ENCODE data around the gene TMSB4Y. TPM values are rescaled to one million over a fixed set of nuclear protein-coding genes. Genes with fewer than 3 reads are reported as not detected.

The TMSB4Y gene
- total and polyA plus RNA-seq, 4 donors, result 9.1 to 9.3 TPM; not detected in 2

DNA sequence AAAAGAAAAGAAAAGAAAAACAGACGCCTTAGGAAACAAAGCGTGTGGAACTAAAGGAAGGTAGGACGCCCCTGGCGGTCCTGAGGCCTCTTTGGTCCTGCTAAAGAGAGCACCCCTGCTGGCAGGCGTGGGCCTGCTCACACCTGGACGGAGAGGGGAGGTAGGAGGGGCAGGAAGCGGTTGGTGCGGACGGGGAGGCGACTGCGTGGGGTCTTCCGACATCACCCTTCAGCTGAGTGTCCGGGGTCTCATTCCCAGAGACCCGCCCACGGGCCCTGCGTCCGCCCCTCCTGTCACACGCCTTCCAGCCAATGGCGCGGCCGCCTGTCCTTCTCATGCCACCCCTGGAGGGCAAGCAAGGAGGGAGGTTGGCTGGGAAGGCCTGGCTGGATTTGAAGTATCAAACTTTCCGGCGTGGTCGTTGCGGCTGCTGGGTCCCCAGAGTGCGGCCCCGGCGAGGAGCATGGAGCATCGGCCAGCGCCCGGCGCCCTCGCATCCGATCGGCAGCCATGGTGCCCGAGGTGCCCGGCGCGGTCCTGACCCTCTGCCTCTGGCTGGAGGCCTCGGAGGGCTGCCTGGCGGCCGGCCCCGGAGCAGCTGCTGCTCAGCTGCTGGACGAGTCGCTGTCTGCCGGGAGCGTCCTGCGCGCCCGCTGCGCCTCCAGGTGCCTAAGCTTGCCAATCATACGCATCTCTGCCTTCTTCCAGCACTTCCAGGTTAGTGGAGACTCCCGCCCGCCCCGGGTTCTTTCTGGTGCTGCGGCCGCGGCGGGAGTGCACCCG is 47.8 kb downstream of the TMSB4Y start:
- no peaks in the 10 kb centered on the region for H3K9me3 ChIP-seq (ENCODE audit: control insufficient read depth, insufficient read depth, low read length)
- no CpG with 5 or more reads among the region's 60 CpGs for WGBS (ENCODE audit: insufficient coverage)
- H3K27ac ChIP-seq (ENCODE audit: low read depth, low read length), result no peak overlapping the region
- no peaks in the 10 kb centered on the region for H3K27me3 ChIP-seq (ENCODE audit: control insufficient read depth, insufficient read depth, low read length)
- no peaks in the 10 kb centered on the region for H3K36me3 ChIP-seq (ENCODE audit: control insufficient read depth, insufficient read depth, low read length)
- no peak overlapping the region for H3K4me3 ChIP-seq (ENCODE audit: low read depth, low read length)
- no peaks in the 10 kb centered on the region for H3K4me1 ChIP-seq (ENCODE audit: control insufficient read depth, insufficient read depth, low read length)
- DNase-seq (ENCODE audit: low read depth in 4 of 6, low spot score in 6 of 6), result peak in 1 of 6 donors; percentile 81

DNA sequence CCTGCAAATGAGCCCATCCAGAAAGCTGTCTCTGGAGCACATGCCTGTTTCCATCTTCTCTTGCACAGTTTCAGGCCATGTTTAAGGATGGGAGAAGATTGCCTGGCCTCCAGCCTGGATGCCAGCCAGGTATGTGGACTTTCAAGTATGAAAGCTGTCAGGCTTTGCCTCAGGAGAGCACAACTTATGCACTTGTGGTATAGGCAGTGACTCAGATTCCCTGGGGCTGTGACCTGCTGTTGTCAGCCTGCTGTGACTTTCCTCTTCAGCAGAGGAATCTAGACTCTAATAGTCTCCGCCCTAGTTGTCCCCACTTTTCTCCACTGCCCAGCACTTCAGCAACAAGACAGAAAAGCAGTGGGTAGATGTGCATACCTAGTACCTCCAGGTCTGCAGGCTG is 51.0 kb downstream of the TMSB4Y start:
- no peak for DNase-seq (ENCODE audit: low read depth in 4 of 6, low spot score in 6 of 6)
- H3K27me3 ChIP-seq (ENCODE audit: control insufficient read depth, insufficient read depth, low read length), result no peaks in the 10 kb centered on the region
- no peaks in the 10 kb centered on the region for H3K36me3 ChIP-seq (ENCODE audit: control insufficient read depth, insufficient read depth, low read length)
- no CpG with 5 or more reads among the region's 1 CpG for WGBS (ENCODE audit: insufficient coverage)
- H3K9me3 ChIP-seq (ENCODE audit: control insufficient read depth, insufficient read depth, low read length), result no peaks in the 10 kb centered on the region
- no peak overlapping the region for H3K4me3 ChIP-seq (ENCODE audit: low read depth, low read length)
- H3K4me1 ChIP-seq (ENCODE audit: control insufficient read depth, insufficient read depth, low read length), result no peaks in the 10 kb centered on the region
- H3K27ac ChIP-seq (ENCODE audit: low read depth, low read length), result no peak overlapping the region

Other genes with a start within 250 kb of the TMSB4Y start
- not detected for gene UTY, start 223.9 kb upstream of the TMSB4Y start, total RNA-seq
- 10 to 100 TPM; 10.3 to 11.9 TPM for gene UTY, start 223.9 kb upstream of the TMSB4Y start, polyA plus RNA-seq (ENCODE audit: insufficient read length in 2 of 2)